GM19438 (cell line): ENCODE data around the gene COL6A1.

Source experiments
- ATAC-seq: cut with Tn5 transposase; IDR thresholded peaks from one replicate; pipeline ENCODE4 v1.9.1; 2021; ENCODE audit warnings: low read depth; ENCODE audit not compliant: unreplicated experiment

COL6A1 gene, protein sequence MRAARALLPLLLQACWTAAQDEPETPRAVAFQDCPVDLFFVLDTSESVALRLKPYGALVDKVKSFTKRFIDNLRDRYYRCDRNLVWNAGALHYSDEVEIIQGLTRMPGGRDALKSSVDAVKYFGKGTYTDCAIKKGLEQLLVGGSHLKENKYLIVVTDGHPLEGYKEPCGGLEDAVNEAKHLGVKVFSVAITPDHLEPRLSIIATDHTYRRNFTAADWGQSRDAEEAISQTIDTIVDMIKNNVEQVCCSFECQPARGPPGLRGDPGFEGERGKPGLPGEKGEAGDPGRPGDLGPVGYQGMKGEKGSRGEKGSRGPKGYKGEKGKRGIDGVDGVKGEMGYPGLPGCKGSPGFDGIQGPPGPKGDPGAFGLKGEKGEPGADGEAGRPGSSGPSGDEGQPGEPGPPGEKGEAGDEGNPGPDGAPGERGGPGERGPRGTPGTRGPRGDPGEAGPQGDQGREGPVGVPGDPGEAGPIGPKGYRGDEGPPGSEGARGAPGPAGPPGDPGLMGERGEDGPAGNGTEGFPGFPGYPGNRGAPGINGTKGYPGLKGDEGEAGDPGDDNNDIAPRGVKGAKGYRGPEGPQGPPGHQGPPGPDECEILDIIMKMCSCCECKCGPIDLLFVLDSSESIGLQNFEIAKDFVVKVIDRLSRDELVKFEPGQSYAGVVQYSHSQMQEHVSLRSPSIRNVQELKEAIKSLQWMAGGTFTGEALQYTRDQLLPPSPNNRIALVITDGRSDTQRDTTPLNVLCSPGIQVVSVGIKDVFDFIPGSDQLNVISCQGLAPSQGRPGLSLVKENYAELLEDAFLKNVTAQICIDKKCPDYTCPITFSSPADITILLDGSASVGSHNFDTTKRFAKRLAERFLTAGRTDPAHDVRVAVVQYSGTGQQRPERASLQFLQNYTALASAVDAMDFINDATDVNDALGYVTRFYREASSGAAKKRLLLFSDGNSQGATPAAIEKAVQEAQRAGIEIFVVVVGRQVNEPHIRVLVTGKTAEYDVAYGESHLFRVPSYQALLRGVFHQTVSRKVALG

DNA sequence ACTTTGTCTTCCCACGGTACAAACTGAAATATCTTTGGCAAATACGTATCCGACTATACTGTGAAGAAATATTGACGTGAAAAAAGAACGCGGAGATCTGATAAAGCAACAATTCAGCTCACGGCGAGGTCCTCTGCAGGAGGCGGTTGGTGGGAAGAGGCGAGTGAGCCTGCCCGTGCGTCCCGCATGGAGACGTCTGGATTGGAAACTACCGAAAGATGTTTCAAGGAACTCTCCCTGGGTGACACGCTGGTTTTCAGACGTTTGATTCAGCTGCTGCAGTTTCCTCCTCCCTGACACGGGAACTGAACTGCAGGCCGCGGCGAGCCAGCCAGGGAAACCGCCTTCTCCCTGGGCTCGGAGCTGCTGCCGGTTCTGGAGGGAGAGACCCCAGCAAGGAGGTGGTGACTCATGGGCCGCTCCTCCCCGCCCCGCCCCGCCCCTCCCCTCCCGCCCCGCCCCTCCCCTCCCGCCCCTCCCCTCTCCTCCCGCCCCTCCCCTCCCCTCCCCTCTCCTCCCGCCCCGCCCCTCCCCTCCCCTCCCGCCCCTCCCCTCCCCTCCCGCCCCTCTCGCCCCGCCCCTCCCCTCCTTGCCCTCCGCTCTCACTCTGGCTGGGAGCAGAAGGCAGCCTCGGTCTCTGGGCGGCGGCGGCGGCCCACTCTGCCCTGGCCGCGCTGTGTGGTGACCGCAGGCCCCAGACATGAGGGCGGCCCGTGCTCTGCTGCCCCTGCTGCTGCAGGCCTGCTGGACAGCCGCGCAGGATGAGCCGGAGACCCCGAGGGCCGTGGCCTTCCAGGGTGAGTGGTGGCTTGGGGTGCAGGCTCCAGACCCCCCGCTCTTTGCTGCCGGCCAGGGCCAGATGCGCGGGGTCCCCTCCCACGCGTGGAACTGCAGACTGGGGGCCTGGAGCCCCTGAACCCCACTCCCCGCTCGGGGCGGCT, at the start of gene COL6A1:
Gene COL6A1, plus strand, starts transcription at position 620 of the 941 bp plus-strand sequence. Its CDS starts 81 bp downstream, at position 701.
- no peak for ATAC-seq

DNA sequence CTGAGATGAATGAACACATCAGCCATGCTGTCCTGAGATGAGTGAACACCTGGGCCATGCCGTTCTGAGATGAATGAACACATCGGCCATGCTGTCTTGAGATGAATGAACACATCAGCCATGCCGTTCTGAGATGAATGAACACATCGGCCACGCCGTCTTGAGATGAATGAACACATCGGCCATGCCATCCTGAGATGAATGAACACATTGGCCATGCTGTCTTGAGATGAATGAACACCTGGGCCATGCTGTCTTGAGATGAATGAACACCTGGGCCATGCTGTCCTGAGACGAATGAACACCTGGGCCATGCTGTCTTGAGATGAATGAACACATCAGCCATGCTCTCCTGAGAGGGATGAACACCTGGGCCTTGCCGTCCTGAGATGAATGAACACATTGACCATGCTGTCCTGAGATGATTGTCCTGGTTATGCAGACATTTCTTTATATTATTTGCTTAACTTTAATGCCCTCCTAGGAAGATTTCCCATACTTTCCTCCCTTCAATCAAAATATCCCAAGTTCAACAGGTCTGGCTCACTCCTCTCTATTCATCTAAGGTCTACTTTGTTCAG, 48.6 kb upstream of the COL6A1 start:
- no peak for ATAC-seq

DNA sequence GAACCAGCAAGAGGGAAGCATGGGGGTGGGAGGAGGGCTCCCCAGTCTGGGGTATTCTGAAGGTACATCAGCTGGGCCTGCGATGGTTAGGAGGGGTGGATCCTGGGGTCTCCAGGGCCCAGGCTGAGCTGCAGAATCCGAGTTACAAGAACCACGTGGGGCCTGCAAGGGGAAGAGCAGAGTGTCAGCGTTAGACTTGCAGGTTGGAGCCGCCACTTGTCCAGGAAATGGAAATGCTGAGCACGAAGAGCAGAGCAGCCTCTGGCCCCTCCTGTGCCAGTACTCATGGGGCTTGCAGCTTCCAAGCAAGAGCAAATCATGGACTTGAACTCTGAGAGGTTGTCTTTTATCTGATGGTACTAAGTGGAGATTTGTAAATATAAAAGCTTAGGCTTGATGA, 47.5 kb upstream of the COL6A1 start:
- ATAC-seq, result no peak

DNA sequence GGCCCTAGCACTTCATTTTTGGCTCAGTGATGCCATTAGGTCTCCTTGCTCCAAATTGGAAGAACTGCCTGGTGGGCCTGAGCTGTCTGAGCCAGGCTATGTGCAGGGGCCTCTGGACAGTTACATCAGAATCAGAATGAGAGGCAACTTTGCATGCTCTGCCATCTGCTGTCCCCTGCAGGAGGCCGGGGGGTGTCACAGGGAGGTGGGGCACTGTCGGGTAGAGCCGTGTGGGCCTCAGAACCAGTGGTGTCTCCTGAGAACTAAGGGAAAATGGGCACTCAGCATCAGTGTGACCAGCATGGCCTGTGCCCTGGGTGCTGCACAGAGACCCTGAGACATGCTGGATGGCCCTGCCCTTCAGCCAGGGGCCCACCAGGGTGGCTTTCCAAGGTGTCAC, 47.0 kb upstream of the COL6A1 start:
- no peak for ATAC-seq

DNA sequence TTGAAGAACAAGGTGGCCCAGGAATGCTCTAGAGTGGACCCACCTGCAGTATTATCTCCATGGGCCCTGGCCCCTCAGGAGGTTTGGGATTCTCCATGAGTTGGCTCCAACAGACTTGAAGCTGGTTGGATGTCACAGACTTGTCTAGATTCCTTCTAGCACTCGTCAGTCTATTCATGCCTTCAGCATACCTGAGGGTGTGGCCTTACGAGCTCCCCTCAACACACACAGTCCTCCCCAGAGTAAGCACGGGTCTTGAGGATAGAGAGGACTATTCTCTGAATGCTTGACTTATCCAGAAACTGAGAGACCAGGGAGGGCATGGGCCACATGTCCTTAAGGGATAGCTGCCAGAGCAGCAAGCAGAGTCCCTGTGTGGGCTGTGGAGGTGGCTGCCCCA, 45.9 kb upstream of the COL6A1 start:
- ATAC-seq, result no peak

DNA sequence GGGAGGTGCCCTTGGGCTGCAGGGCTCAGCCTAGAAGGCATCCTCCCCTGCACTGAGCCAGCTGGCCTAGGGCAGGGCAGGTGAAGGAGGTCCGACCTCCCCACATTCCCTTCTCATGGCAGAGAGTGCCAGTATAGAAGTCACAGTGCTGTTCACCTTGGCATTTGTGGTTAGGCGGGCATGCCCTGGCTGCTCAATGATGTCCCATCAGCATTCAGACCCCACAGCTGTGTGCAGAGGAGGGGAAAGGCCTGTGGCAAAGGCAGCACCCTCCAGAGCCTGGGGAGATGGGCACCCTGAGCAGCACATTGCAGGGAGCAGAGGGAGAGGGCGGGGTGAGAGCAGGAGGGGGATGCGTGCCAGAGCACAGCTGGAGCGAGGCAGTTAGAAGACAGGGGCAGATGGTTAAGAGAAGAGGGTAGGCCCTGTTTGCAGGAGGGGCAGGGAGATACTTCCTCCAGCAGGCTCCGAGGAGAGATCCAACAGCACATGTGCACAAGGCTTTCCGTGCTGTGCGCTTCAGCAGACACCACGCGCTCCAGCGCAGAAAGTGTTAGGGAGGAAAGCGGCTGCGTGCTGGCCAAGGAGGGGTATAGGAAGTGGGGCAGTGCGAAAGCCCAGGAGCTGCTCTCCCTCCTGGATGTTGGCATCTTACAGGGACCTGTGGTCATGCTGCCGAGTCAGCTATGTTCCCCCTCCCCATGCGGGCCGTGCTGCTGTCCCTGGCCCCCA, 43.7 kb upstream of the COL6A1 start:
- no peak for ATAC-seq

DNA sequence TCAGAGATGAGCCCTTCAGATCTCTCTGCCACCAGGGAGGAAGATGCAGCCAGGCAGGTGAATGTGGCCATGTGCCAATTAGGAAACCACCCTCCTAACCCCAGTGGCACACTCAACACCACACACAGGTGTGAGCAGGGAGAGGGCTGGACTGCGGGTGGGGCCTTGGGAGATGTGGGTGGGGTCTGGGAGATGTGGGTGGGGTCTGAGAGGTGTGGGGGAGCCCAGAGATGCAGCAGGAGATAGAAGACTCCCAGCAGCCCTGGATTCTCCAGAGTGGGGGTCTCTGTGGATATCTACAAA, 43.2 kb upstream of the COL6A1 start:
- ATAC-seq, result no peak

DNA sequence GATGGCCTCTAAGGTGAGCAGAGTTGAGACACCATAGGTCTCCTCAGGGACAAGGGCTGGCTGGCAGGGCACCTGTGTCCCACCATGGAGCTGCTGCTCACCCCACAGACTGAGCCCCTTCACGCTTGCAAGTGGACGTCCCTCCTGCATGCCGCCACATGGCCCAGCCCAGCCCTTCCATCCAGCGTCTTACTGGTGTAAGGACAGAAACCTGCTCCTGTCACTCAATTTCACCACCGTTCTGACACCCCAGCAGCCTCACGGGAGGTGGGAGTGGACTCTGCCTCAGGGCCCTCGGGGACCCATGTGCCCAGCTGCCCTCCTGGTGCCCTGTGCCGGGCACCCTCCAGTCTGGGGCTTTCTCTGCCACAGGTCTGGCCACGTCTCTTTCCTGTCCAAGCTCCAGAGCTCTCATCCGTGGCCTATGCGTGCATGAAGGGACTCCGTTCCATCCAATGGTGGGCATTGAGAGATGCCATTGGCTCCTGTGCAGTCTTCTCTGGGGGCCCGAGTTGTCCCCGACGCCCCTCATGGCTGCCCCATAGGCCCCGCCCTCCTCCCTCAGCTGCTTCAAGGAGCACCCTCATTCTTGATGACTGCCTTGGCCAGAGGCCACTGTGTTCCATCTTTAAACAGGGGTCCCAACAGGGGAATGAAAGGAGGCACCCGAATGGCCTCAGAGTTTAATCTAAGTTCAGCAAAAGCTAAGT, 42.6 kb upstream of the COL6A1 start:
- no peak for ATAC-seq

DNA sequence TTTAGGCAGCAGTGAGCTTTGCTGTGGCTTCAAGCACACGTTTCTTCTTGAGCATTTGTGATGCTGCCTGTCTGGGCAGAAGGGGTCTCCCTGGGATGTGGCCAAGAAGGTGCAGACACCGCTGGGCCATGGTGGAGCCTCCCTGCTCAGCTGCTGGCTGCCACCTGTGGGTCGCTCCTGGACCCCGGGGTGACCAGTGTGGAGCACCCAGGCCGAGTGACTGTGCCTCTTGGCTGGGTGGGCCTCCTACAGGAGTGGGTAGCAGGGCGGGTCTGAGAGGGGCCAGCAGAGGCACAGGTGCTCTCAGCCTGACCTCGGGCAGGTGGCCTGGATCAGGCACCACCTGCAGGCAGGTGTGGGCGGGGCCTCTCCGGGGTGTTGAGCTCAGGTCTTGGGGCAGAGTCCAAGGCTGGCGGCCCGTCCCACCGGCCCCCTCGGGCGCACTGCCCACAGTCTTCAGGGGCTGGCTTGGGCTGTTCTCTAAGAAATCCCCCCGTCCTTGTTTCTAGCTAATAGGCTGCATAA, 42.0 kb upstream of the COL6A1 start:
- no peak for ATAC-seq

DNA sequence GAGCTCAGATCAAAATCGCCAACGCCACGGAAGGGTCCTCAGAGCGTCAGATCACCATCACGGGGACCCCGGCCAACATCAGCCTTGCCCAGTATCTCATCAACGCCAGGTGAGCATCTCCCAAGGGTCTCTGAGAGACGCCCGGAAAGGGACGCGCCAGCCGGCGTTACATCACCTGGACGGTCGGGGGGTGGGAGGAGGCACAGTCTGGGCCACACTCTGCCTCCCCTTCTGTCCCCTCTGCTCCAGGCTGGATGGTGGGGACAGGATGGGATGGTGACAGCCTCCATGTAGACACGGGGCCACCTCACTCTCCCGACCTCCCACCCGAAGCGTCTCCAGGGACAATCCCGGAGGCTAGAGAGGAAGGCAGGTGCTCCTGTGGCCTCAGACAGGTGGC, 41.5 kb upstream of the COL6A1 start:
- no peak for ATAC-seq

DNA sequence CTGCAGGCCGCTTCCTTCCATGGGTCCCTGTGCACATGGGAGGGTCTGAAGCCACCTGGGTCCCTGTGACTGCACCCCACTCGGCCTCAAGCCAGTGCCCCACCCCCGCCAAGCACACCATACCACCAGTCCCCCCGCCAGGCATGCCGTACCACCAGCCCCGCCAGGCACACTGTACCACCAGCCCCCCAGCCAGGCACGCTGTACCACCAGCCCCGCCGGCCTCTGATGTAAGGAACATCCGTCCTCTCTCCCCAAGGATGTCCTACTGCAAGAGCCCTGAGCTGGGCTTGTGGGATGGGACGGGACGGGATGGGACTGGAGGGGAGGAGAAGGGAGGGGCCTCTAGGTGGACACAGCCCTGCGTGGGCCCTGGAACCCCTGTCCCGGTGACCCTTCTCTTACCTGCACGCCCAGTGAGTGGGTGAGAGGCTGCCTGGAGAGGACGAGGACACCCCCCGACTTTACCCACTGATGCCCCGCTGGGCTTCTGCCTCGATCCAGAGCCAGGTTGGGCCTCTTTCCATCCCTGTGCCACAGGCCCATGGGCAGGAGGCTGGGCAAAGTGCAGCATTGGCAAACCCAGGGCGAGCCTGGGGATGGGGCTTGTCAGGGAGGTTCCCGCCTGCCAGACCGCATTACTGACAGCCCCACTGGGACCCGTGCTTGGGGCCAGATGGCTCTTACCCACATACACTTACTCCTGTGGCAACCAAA, 40.8 kb upstream of the COL6A1 start:
- no peak for ATAC-seq

DNA sequence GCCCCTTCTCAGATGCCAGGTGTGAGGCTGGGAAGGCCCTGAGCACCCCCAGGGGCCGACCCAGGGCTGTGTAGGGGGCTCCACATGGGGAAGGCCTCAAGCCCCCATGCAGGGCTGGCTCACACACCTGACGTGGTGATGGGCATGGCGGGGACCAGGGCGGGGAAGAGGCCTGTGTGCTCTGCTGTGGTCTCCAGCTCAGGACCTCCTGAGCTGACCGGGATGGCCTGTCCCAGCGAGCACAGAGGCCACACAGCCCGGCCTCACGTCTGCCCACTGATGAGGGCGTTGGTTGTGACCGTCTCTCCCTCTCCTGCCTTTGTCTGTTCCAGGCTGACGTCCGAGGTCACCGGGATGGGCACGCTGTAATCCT, 40.2 kb upstream of the COL6A1 start:
- ATAC-seq, result no peak

DNA sequence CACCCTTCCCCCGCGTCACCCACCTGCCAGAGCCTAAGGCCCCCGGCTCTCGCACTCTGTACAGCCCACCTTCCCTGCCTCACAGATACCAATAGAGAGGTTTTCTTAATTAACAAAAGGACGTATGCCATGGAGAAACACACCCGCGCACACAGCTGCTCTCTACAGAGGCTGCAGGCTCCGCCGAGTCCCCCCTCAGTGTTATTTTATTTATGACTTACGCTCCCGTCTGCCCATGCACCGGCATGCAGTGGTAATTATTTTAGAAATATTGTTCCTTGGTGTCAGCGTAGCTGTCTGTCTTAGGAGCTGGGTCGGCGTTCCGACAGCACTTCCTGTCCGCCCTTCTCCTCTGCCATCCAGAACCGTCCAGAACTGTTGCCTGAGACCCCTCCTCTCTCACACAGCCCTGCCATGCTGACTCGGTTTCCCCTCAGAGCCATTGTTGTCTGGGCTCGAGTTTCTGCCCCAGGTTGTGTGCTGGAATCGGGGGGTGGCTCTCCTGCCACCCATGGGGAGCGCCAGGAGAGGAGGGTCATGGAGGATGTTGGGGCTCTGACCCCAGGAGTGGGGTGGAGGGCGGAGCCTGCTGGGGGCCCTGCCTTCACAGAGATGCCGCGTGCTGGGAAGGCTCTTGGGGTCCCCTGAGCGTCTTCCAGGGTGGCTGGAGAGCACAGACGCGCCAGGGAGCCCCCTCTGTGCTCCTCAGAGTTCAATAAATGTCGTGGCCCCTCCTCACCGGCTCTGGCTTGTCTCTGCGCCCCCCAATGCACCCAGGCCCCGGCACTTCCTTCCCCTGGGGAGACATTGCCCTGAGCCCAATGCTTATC, 39.6 kb upstream of the COL6A1 start:
- ATAC-seq, result no peak

DNA sequence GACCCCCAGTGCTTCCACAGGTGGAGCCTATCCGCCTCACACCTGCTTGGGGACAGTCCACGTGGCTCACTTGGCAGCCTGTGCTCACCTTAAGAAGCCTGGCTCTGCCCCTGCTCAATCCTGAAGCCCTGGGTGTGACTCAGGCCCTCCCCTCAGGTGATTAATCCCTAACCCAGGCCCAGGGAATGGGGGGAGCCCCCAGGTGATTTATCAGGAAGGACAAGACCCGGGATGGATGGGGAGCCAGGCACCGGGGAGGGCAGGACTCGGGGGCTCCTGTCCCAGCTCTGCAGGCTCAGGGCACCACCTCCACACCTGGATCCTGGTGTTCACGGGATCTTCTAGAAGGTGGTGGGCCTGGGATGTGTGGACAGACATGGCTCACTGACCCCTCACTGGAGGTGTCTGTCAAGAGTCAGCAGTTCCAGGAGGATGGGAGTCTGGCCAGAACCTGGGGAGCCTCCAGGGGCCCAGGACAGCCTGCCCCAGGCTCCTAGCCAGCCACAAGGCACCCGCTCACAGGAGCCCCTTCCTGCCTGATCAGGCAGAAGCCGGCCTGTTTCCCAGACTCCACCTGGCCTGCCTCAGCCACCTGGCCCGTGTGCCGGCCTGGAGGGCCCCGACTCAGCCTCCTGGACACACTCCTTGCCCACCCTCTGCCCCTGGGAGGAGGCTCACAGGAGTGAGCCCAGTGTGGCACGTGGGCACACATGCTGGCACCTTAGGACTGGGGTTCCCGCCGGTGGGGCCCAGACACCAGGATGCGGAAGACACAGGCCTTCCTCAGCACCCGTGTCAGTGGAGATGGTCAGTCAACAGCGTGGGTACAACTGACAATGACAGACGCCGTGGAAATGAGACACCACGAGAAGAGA, 38.6 kb upstream of the COL6A1 start:
- no peak for ATAC-seq

DNA sequence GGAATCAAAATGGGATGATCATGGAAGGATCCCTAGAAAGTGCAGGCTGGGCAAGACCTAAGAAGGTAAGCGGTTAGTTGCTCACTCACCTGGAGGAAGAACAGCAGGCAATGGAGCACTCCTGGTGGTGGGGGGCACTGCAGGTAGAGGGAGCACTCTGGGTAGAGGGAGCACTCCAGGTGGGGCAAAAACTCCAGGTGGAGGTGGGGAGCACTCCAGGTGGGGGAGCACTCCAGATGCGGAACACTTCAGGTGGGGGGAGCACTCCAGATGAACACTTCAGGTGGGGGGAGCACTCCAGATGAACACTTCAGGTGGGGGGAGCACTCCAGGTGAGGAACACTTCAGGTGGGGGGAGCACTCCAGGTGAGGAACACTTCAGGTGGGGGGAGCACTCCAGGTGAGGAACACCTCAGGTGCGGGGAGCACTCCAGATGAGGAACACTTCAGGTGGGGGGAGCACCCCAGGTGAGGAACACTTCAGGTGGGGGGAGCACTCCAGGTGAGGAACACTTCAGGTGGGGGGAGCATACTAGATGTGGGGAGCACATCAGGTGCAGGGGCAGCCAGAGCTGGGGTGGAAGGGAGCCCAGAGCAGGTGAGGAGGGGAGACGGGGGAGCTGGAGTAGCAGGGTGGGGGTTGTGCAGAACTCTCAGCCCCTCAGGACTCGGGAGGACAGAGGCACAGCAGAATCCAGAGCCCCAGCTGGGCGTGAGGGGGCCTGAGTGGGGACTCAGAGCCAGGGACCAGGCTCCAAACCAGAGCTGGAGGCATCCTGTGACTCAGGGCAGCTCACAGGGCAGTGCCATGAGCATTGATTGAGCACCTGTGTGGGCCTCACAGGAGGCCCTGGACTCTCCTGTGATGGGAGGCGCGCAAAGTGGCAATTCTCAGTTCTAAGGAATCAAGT, 37.7 kb upstream of the COL6A1 start:
- ATAC-seq, result no peak
